HepG2 (cell line): ENCODE data around the gene MAML1. TPM values are rescaled to one million over a fixed set of nuclear protein-coding genes. Genes with fewer than 3 reads are reported as not detected.

Experiments used
- ASH2L ChIP-seq: fragments of 300-600, 200-600 bp; sonication (generic); IDR thresholded peaks from 2 replicates; pipeline ENCODE4 v1.7.0; 2017; ENCODE audit warnings: low read depth, mild to moderate bottlenecking, moderate library complexity, mixed read lengths, low read length; ENCODE audit not compliant: insufficient read length
- BRF2 ChIP-seq: sonication (generic); formaldehyde crosslinking; IDR thresholded peaks from 2 replicates; pipeline ENCODE4 v1.8.1; 2022; ENCODE audit warnings: mild to moderate bottlenecking, missing genetic modification reagents
- CERS6 ChIP-seq: sonication (generic); formaldehyde crosslinking; IDR thresholded peaks from 2 replicates; pipeline ENCODE4 v1.5.0; 2020; ENCODE audit warnings: missing genetic modification reagents
- ELF1 ChIP-seq: sonication (generic); formaldehyde crosslinking; IDR thresholded peaks from 2 replicates; pipeline ENCODE4 v1.4.0; 2020; ENCODE audit warnings: missing genetic modification reagents
- HMGXB4 ChIP-seq, 2 experiments: sonication (generic) in 1 of 2; formaldehyde crosslinking in 1 of 2; IDR thresholded peaks; 2 replicates each; pipeline versions ENCODE4 v1.4.0 to v1.6.1; 2018 to 2020; ENCODE audit warnings: missing genetic modification reagents in 2 of 2, borderline replicate concordance in 1 of 2, low read depth in 1 of 2, mild to moderate bottlenecking in 1 of 2, missing biosample characterization in 1 of 2
- ISX ChIP-seq: sonication (generic); formaldehyde crosslinking; conservative IDR thresholded peaks from 2 replicates; pipeline ENCODE4 v1.5.0; 2020; ENCODE audit warnings: missing genetic modification reagents
- KIAA2018 ChIP-seq: sonication (generic); formaldehyde crosslinking; IDR thresholded peaks from 2 replicates; pipeline ENCODE4 v1.5.0; 2020; ENCODE audit warnings: mild to moderate bottlenecking, missing genetic modification reagents, borderline replicate concordance
- NPAS2 ChIP-seq: sonication (generic); formaldehyde crosslinking; IDR thresholded peaks from 2 replicates; pipeline ENCODE4 v1.8.0; 2022; ENCODE audit warnings: mild to moderate bottlenecking, missing genetic modification reagents, borderline replicate concordance
- SKIL ChIP-seq: sonication (generic); formaldehyde crosslinking; IDR thresholded peaks from 2 replicates; pipeline ENCODE4 v1.8.0; 2022; ENCODE audit warnings: missing genetic modification reagents, mild to moderate bottlenecking, moderate library complexity, borderline replicate concordance
- ZNF605 ChIP-seq: sonication (generic); formaldehyde crosslinking; IDR thresholded peaks from 2 replicates; pipeline ENCODE4 v1.8.0; 2022; ENCODE audit warnings: mild to moderate bottlenecking, missing genetic modification reagents
- ZNF720 ChIP-seq: sonication (generic); formaldehyde crosslinking; IDR thresholded peaks from 2 replicates; pipeline ENCODE4 v1.4.0; 2020; ENCODE audit warnings: missing genetic modification reagents
- ZNF776 ChIP-seq: sonication (generic); formaldehyde crosslinking; IDR thresholded peaks from 2 replicates; pipeline ENCODE4 v1.4.0; 2020; ENCODE audit warnings: mild to moderate bottlenecking, missing genetic modification reagents
- polyA plus RNA-seq, 8 experiments: library from polyadenylated mRNA; depleted of rRNA in 3 of 8; stranded (reverse) in 7 of 8; unstranded in 1 of 8; fragments of >200 nt; fragmentation: Illumina TruSeq in 4 of 8; extraction: Trizol in 4 of 8; gene quantifications; 2 replicates each; pipeline versions ENCODE4 v1.2.1 to v1.2.3, GENCODE V29; 2011 to 2016; ENCODE audit warnings: low read depth in 4 of 8, missing spikeins in 1 of 8, mixed read lengths in 1 of 8; ENCODE audit not compliant: insufficient read depth in 1 of 8
- total RNA-seq, 5 experiments: library from RNA; depleted of rRNA; stranded (reverse); fragments of >200 nt; fragmentation: Illumina TruSeq; extraction: Trizol; gene quantifications; 2 replicates each; pipeline ENCODE4 v1.2.3, GENCODE V29; 2016; ENCODE audit warnings: low read depth in 1 of 5

MAML1 gene
- total and polyA plus RNA-seq, 2 of the 13 experiments (the other 11 are each of a cell fraction or from before 2014, with no cell fraction given): 10.0 to 10.8 TPM

- no peak; the same call in 1 of the 2 replicates for TF ChIP-seq SKIL
- TF ChIP-seq ELF1: no peak
- no peak for TF ChIP-seq ISX (CRISPR knock-in tag)
- TF ChIP-seq NPAS2 (CRISPR knock-in tag): no peak
- TF ChIP-seq CERS6 (CRISPR knock-in tag): no peak
- TF ChIP-seq ASH2L: peak; percentile 17
- TF ChIP-seq ZNF605 (CRISPR knock-in tag): peak; percentile 37; the same call in 1 of the 2 replicates
- no peak; the same call in 1 of the 2 replicates for TF ChIP-seq ZNF776 (CRISPR knock-in tag)
- no peak for TF ChIP-seq BRF2
- no peak for TF ChIP-seq HMGXB4 (CRISPR knock-in tag; IDR thresholded peaks at IDR 0.05; ENCODE audit: borderline replicate concordance in 1 of 2, low read depth in 1 of 2)
- no peak for TF ChIP-seq KIAA2018 (CRISPR knock-in tag)
- TF ChIP-seq ZNF720: no peak
Measured at GRCh38 chr5:179805070-179805528, 72.5 kb downstream of the MAML1 start (continued).
